HCT116 (cell line): ENCODE data around the gene CARS1. TPM values are rescaled to one million over a fixed set of nuclear protein-coding genes. Genes with fewer than 3 reads are reported as not detected.

Experiments
- ATAC-seq: fragments of 200-7000 bp; cut with Tn5 transposase; 2 replicates; pipeline ENCODE4 v1.9.1; 2020; ENCODE audit warnings: mild to moderate bottlenecking, moderate library complexity
- BruUV-seq: library from RNA; stranded (reverse); fragments of 400-500 nt; replicated peaks from 2 replicates; lab custom pipeline; 2021; lab: Mats Ljungman, UMichigan
- CTCF ChIA-PET: fragments of 300-600 bp; sonication (Branson Sonifier 250); formaldehyde crosslinking; loops from one replicate; lab custom pipeline; 2021; ENCODE audit warnings: antibody characterized with exemption; lab: Charles Lee
- POLR2A ChIA-PET: fragments of 300-600, 350-600 bp; sonication (Branson Sonifier 250); formaldehyde crosslinking; loops from one replicate; lab custom pipeline; 2021; ENCODE audit warnings: antibody characterized with exemption; lab: Charles Lee
- RAD21 ChIA-PET, 2 experiments: fragments of 300-600 bp; sonication (Branson Sonifier 250); formaldehyde crosslinking; loops; one replicate each; lab custom pipeline; 2023; ENCODE audit warnings: low total read pairs in 2 of 2; ENCODE audit not compliant: uncharacterized antibody in 2 of 2, unreplicated experiment in 2 of 2, low non-redundant PET in 1 of 2; lab: Charles Lee
- DNase-seq: peaks from one replicate; pipeline ENCODE4 v3.0.0-alpha.2; 2010; ENCODE audit warnings: low read depth, low spot score
- H2AFZ ChIP-seq: fragments of 200-600 bp; shearing (Covaris generic), sonication (generic); 2 replicates; pipeline ENCODE4 v1.6.1; 2017; ENCODE audit warnings: low read depth, mixed run types, mixed read lengths, antibody characterized with exemption, low read length; ENCODE audit not compliant: poor library complexity, severe bottlenecking
- H3K27ac ChIP-seq: 2 replicates; pipeline ENCODE4 v1.5.1; 2012; ENCODE audit warnings: low read depth, low read length
- H3K27me3 ChIP-seq: fragments of 200-600 bp; sonication (generic); 2 replicates; pipeline ENCODE4 v1.6.1; 2016; ENCODE audit warnings: mixed run types, low read length, mixed read lengths; ENCODE audit not compliant: insufficient read depth
- H3K36me3 ChIP-seq, 2 experiments: fragments of 200-500 bp in 1 of 2; fragments of 200-600 bp in 1 of 2; sonication (Bioruptor generic) in 1 of 2; sonication (generic) in 1 of 2; 2 replicates each; pipeline versions ENCODE4 v1.5.1 to v1.6.1; 2014 to 2016; ENCODE audit warnings: low read length in 2 of 2, inconsistent platforms in 1 of 2, mixed read lengths in 1 of 2, mixed run types in 1 of 2; ENCODE audit not compliant: insufficient read depth in 2 of 2, control insufficient read depth in 1 of 2
- H3K4me1 ChIP-seq, 2 experiments: fragments of 200-600 bp in 1 of 2; sonication (generic) in 1 of 2; 2 replicates each; pipeline versions ENCODE4 v1.5.1 to v1.6.1; 2012 to 2017; ENCODE audit warnings: low read length in 2 of 2, inconsistent platforms in 1 of 2, mild to moderate bottlenecking in 1 of 2, mixed read lengths in 1 of 2, mixed run types in 1 of 2, moderate library complexity in 1 of 2; ENCODE audit not compliant: insufficient read depth in 2 of 2, control insufficient read depth in 1 of 2
- H3K4me2 ChIP-seq: fragments of 200-600 bp; sonication (generic); 2 replicates; pipeline ENCODE4 v1.6.1; 2017; ENCODE audit warnings: mixed run types, low read length, mixed read lengths
- H3K4me3 ChIP-seq, 2 experiments: fragments of 200-600 bp in 1 of 2; sonication (generic) in 1 of 2; replicated peaks in 1 of 2; 2 replicates each; pipeline ENCODE4 v1.5.1; 2011 to 2016; ENCODE audit warnings: low read length in 2 of 2, control low read depth in 1 of 2, low read depth in 1 of 2, mild to moderate bottlenecking in 1 of 2, mixed read lengths in 1 of 2, mixed run types in 1 of 2
- H3K79me2 ChIP-seq: fragments of 200-600 bp; sonication (generic); 2 replicates; pipeline ENCODE4 v1.6.1; 2017; ENCODE audit warnings: mild to moderate bottlenecking, mixed run types, low read length, moderate library complexity, mixed read lengths; ENCODE audit not compliant: insufficient read depth
- H3K9ac ChIP-seq: fragments of 200-600 bp; sonication (generic); 2 replicates; pipeline ENCODE4 v1.6.1; 2016; ENCODE audit warnings: low read length, mixed read lengths
- H3K9me2 ChIP-seq: fragments of 200-600 bp; sonication (generic), shearing (Covaris generic); 2 replicates; pipeline ENCODE4 v1.6.1; 2017; ENCODE audit warnings: mixed run types, mild to moderate bottlenecking, moderate library complexity; ENCODE audit not compliant: insufficient read depth
- H3K9me3 ChIP-seq, 2 experiments: fragments of 200-500 bp in 1 of 2; fragments of 200-600 bp in 1 of 2; sonication (Bioruptor generic) in 1 of 2; sonication (generic) in 1 of 2; 2 replicates each; pipeline ENCODE4 v1.6.1; 2014 to 2017; ENCODE audit warnings: low read length in 2 of 2, mixed read lengths in 2 of 2, inconsistent platforms in 1 of 2, low read depth in 1 of 2, mild to moderate bottlenecking in 1 of 2, mixed run types in 1 of 2, moderate library complexity in 1 of 2; ENCODE audit not compliant: control insufficient read depth in 1 of 2, insufficient read depth in 1 of 2
- H4K20me1 ChIP-seq: fragments of 200-600 bp; sonication (generic), shearing (Covaris generic); 2 replicates; pipeline ENCODE4 v1.6.1; 2017; ENCODE audit warnings: mixed run types, mild to moderate bottlenecking, moderate library complexity; ENCODE audit not compliant: insufficient read depth
- ATF3 ChIP-seq: IDR thresholded peaks from 2 replicates; pipeline ENCODE4 v1.6.1; 2012
- CEBPB ChIP-seq: IDR thresholded peaks from 2 replicates; pipeline ENCODE4 v1.6.1; 2012; ENCODE audit warnings: low read depth
- EGR1 ChIP-seq: IDR thresholded peaks from 2 replicates; pipeline ENCODE4 v1.6.1; 2012; ENCODE audit warnings: low read depth
- ELF1 ChIP-seq: IDR thresholded peaks from 2 replicates; pipeline ENCODE4 v1.6.1; 2012; ENCODE audit warnings: low read depth, borderline replicate concordance
- EZH2 ChIP-seq: fragments of 200-600 bp; sonication (generic); IDR thresholded peaks from 2 replicates; pipeline ENCODE4 v1.6.1; 2017; ENCODE audit warnings: antibody characterized with exemption, mixed run types
- EZH2phosphoT487 ChIP-seq: fragments of 200-600 bp; IDR thresholded peaks from 2 replicates; pipeline ENCODE4 v1.6.1; 2018; ENCODE audit warnings: antibody characterized with exemption, borderline replicate concordance
- FOSL1 ChIP-seq: IDR thresholded peaks from 2 replicates; pipeline ENCODE4 v1.6.1; 2012; ENCODE audit warnings: low read depth
- JUND ChIP-seq: IDR thresholded peaks from 2 replicates; pipeline ENCODE4 v1.6.1; 2012
- POLR2A ChIP-seq: IDR thresholded peaks from 2 replicates; pipeline ENCODE4 v1.7.0; 2011; ENCODE audit warnings: borderline replicate concordance; ENCODE audit not compliant: insufficient read depth, insufficient read length; ENCODE audit errors: extremely low read depth
- POLR2AphosphoS5 ChIP-seq: IDR thresholded peaks from 2 replicates; pipeline ENCODE4 v1.6.1; 2011; ENCODE audit warnings: mild to moderate bottlenecking, low read depth, low read length, moderate library complexity
- RAD21 ChIP-seq: IDR thresholded peaks from 2 replicates; pipeline ENCODE4 v1.6.1; 2012; ENCODE audit warnings: low read depth, mild to moderate bottlenecking
- SP1 ChIP-seq: IDR thresholded peaks from 2 replicates; pipeline ENCODE4 v1.6.1; 2012; ENCODE audit warnings: low read depth
- SRF ChIP-seq: IDR thresholded peaks from 2 replicates; pipeline ENCODE4 v1.6.1; 2012; ENCODE audit warnings: low read depth
- TCF7L2 ChIP-seq: IDR thresholded peaks from 2 replicates; pipeline ENCODE4 v1.7.0; 2011; ENCODE audit warnings: borderline replicate concordance, inconsistent platforms; ENCODE audit not compliant: insufficient read depth, insufficient read length; ENCODE audit errors: extremely low read depth
- YY1 ChIP-seq: IDR thresholded peaks from 2 replicates; pipeline ENCODE4 v1.6.1; 2011; ENCODE audit warnings: low read length, low read depth, moderate library complexity, mild to moderate bottlenecking; ENCODE audit not compliant: insufficient replicate concordance; ENCODE audit errors: extremely low read depth
- ZBTB33 ChIP-seq: IDR thresholded peaks from 2 replicates; pipeline ENCODE4 v1.6.1; 2011; ENCODE audit warnings: mild to moderate bottlenecking, low read length, moderate library complexity; ENCODE audit not compliant: insufficient replicate concordance; ENCODE audit errors: extremely low read depth
- ZFX ChIP-seq: fragments of 450-650 bp; IDR thresholded peaks from 2 replicates; pipeline ENCODE4 v1.6.1; 2017
- ZNF274 ChIP-seq: fragments of 200-500 bp; sonication (Bioruptor generic); IDR thresholded peaks from 2 replicates; pipeline ENCODE4 v1.6.1; 2014; ENCODE audit warnings: mild to moderate bottlenecking, low read depth, low read length, inconsistent platforms
- intact Hi-C: fragments of 100-400 bp; cut with micrococcal nuclease; formaldehyde crosslinking; loops from 2 replicates; pipeline ENCODE4 v1.10.0; 2022
- total RNA-seq: library from RNA; stranded (reverse); gene quantifications from one replicate; pipeline ENCODE4 v1.2.1, GENCODE V29; 2021; ENCODE audit not compliant: unreplicated experiment
- TF ChIP-seq, protein P1 (sequence below): IDR thresholded peaks from 2 replicates; pipeline ENCODE4 v1.6.1; 2012; ENCODE audit warnings: low read depth
- TF ChIP-seq, protein P2 (sequence below): IDR thresholded peaks from 2 replicates; pipeline ENCODE4 v1.6.1; 2012

The CARS1 gene
- total RNA-seq, 1 experiment from 2014 or later: 124 TPM

- H3K9me2 ChIP-seq: no peaks in the 10 kb centered on the region
- intact Hi-C loops: no loop called here
- no TSS peak for BruUV-seq
- DNase-seq (no peak), ATAC-seq (no peak)
- H3K79me2 ChIP-seq: peaks cover 25% of the 10 kb centered on the region
- ChIA-PET RAD21 (no interaction called here), POLR2A (no interaction called here), CTCF (no interaction called here)
- no peak overlapping the region for H2AFZ ChIP-seq
- no peaks in the 10 kb centered on the region for H3K27me3 ChIP-seq
- H3K36me3 ChIP-seq: no peaks in the 10 kb centered on the region
- no peak overlapping the region for H3K4me2 ChIP-seq
- H3K27ac ChIP-seq: no peak overlapping the region
- no peak overlapping the region for H3K9ac ChIP-seq
- H3K4me1 ChIP-seq: peaks cover 10 to 24% of the 10 kb centered on the region in 2 experiments; a peak in 3 of 4 replicates
- TF ChIP-seq, protein P1, sequence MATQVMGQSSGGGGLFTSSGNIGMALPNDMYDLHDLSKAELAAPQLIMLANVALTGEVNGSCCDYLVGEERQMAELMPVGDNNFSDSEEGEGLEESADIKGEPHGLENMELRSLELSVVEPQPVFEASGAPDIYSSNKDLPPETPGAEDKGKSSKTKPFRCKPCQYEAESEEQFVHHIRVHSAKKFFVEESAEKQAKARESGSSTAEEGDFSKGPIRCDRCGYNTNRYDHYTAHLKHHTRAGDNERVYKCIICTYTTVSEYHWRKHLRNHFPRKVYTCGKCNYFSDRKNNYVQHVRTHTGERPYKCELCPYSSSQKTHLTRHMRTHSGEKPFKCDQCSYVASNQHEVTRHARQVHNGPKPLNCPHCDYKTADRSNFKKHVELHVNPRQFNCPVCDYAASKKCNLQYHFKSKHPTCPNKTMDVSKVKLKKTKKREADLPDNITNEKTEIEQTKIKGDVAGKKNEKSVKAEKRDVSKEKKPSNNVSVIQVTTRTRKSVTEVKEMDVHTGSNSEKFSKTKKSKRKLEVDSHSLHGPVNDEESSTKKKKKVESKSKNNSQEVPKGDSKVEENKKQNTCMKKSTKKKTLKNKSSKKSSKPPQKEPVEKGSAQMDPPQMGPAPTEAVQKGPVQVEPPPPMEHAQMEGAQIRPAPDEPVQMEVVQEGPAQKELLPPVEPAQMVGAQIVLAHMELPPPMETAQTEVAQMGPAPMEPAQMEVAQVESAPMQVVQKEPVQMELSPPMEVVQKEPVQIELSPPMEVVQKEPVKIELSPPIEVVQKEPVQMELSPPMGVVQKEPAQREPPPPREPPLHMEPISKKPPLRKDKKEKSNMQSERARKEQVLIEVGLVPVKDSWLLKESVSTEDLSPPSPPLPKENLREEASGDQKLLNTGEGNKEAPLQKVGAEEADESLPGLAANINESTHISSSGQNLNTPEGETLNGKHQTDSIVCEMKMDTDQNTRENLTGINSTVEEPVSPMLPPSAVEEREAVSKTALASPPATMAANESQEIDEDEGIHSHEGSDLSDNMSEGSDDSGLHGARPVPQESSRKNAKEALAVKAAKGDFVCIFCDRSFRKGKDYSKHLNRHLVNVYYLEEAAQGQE: no peak
- TF ChIP-seq SRF: no peak
- no peak for TF ChIP-seq CEBPB
- TF ChIP-seq, protein P2, sequence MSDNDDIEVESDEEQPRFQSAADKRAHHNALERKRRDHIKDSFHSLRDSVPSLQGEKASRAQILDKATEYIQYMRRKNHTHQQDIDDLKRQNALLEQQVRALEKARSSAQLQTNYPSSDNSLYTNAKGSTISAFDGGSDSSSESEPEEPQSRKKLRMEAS: no peak
- no peak for TF ChIP-seq POLR2AphosphoS5
- no peak for TF ChIP-seq JUND
- no peak for TF ChIP-seq ATF3
- TF ChIP-seq RAD21: no peak
- no peak for TF ChIP-seq TCF7L2
- TF ChIP-seq FOSL1: no peak
- TF ChIP-seq SP1: no peak
- no peak for TF ChIP-seq ZFX
- no peak for TF ChIP-seq ELF1
- TF ChIP-seq EZH2: no peak
- TF ChIP-seq ZBTB33: no peak
- no peak for TF ChIP-seq YY1
- no peak for TF ChIP-seq EZH2phosphoT487
- no peak for TF ChIP-seq POLR2A
- no peak for TF ChIP-seq ZNF274
- TF ChIP-seq EGR1: no peak
- no peak overlapping the region for H3K4me3 ChIP-seq
- H4K20me1 ChIP-seq: peaks cover 3% of the 10 kb centered on the region; the same call in 1 of the 2 replicates
- no peaks in the 10 kb centered on the region for H3K9me3 ChIP-seq
Observed at GRCh38 chr11:2994336-2994730, 62.9 kb downstream of the CARS1 start.
